C4-2B (cell line): Measurements from ENCODE around the gene MPL.

Experiments used
- ZFX ChIP-seq: fragments of 450-650 bp; IDR thresholded peaks from 2 replicates; pipeline ENCODE4 v1.6.1; 2017
- TF ChIP-seq, protein P1 (sequence below): fragments of 450-650 bp; conservative IDR thresholded peaks from 2 replicates; pipeline ENCODE4 v1.5.1; 2017; ENCODE audit warnings: mild to moderate bottlenecking

DNA sequence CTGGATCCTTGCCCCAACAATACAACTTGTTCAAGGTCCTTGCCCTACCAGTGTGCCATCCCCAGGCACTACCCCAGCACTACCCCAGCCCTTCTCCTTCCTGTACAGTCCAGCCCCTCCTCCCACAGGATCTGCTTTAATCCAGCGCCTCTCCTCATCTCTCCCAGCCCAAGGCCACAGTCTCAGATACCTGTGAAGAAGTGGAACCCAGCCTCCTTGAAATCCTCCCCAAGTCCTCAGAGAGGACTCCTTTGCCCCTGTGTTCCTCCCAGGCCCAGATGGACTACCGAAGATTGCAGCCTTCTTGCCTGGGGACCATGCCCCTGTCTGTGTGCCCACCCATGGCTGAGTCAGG is 14.7 kb downstream of the MPL start:
- TF ChIP-seq, protein P1, sequence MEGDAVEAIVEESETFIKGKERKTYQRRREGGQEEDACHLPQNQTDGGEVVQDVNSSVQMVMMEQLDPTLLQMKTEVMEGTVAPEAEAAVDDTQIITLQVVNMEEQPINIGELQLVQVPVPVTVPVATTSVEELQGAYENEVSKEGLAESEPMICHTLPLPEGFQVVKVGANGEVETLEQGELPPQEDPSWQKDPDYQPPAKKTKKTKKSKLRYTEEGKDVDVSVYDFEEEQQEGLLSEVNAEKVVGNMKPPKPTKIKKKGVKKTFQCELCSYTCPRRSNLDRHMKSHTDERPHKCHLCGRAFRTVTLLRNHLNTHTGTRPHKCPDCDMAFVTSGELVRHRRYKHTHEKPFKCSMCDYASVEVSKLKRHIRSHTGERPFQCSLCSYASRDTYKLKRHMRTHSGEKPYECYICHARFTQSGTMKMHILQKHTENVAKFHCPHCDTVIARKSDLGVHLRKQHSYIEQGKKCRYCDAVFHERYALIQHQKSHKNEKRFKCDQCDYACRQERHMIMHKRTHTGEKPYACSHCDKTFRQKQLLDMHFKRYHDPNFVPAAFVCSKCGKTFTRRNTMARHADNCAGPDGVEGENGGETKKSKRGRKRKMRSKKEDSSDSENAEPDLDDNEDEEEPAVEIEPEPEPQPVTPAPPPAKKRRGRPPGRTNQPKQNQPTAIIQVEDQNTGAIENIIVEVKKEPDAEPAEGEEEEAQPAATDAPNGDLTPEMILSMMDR, result no peak
- TF ChIP-seq ZFX, result no peak
